GM19463 (cell line): ENCODE data around the gene PWP2.
"Not testable (repeated sequence)": the region's sequence is repeated elsewhere in the genome, so short reads cannot be mapped to it uniquely, and the experiment has no call there.

Experiments
- ATAC-seq: cut with Tn5 transposase; IDR thresholded peaks from one replicate; pipeline ENCODE4 v1.9.1; 2021; ENCODE audit warnings: mild to moderate bottlenecking, moderate library complexity; ENCODE audit not compliant: unreplicated experiment

PWP2 gene

DNA sequence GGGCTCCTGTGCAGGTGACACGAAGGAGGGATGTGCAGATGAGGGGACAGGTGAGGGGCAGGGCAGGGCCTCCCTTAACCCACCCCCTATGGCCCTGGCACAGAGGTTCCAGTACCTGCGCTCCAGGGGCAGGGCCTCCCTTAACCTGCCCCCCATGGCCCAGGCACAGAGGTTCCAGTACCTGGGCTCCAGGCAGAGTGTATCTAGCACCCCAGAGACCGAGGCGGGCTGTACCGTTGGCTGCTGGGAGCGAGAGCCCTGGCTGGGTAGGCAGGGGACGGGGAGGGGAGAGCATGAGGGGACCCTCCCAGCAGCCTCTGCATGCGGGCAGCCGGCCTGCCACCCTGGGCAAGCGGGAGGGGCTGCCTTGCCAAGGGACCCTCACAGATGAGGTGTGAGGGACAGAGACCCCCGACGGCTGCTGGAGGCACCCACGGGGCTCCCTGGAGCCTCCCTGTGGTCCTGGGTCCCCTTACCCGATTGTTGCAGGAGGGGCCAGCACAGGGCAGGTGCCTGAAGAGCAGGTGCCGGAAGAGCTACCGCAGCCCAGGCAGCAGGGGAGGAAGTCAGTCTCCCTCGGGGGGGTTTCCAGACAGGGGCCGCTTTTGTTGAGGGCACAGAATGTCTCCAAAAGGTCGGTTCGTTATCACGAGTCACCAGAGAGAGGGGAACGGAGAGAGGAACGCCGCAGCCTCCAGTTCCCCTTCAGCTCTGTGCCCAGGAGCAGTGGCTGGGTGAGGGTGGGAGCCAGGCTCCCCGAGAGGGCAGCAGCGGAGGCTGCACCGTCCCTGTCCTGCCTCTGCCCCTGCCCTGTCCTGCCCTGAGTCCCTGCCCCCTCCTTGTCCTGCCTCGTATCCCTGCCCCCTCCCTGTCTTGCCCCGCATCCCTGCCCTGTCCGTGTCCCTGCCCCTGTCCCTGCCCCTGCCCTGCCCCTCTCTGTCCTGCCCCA, 52.4 kb downstream of the PWP2 start:
- ATAC-seq = not testable (repeated sequence)

DNA sequence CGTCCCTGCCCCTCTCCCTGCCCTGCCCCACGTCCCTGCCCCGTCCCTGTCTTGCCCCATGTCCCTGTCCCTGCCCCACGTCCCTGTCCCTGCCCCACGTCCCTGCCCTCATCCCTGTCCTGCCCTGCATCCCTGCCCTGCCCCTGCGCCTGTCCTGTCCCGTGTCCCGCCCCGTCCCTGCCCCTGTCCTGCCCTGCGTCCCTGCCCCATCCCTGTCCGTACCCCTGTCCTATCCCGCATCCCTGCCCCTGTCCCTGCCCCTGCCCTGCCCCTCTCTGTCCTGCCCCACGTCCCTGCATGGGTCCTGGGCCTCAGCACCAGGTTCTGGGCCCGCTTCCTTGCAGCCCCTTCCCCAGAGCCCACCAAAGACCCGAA, 53.1 kb downstream of the PWP2 start:
- not testable (repeated sequence) for ATAC-seq

DNA sequence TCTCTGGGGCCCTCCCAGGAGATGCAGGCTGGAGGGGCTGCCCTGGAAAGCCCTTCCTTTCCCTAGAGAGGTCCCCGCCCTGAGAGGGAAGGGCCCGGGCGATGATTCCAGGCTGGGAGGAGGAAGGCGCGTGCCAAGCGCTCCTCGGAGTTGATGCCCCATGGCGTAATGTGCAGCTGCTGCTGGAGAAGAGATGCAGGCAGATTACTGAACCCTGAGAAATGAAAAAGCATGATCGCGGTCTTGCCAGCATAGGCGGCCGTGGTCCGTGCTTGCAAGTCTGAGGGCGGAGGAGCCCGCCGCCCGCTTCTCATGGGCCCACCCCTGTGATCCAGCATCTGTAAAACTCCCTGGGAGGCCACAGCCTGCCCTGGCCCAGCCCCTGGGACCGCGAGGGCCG, 53.6 kb downstream of the PWP2 start:
- ATAC-seq = not testable (repeated sequence)

DNA sequence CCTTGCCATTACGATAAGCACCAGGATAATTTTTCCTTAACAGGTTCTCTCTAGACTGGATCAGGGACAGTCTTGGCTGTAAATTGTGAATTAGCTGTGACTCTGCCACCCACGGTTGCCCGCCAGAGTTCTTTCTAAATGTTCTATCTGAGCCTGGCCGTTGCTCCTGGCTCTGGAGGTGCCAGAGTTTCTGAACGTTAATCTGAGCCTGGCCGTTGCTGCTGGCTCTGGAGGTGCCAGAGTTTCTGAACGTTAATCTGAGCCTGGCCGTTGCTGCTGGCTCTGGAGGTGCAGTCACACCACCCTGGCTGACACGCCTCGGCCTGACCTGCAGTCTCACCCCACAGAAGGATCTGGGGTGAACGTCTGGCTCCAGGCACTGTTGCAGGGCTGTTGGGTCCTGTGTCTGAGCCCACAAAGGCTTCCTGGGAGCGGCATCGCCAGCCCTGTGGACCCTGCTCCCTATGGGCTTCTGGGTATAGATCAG, 56.0 kb downstream of the PWP2 start:
- ATAC-seq = not testable (repeated sequence)

DNA sequence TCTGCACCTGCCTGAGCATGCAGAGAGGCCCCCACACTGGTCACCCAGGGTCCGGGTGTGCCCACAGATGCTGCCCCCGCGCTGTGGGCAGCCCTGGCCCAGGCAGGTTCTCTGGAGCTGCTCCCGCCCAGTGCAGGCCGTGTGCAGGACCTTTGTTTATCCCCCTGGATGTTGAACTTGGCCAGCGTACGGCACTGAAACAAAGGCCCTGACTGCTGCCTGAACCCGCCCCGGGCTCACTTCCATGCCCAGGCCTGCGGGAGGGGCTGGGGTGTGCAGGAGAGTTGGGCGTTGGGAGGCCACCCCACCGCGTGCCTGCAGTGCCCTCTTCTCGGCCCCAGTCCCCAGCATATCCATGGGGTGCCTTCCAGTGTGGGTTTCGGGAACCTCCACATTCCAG, 58.7 kb downstream of the PWP2 start:
- not testable (repeated sequence) for ATAC-seq

DNA sequence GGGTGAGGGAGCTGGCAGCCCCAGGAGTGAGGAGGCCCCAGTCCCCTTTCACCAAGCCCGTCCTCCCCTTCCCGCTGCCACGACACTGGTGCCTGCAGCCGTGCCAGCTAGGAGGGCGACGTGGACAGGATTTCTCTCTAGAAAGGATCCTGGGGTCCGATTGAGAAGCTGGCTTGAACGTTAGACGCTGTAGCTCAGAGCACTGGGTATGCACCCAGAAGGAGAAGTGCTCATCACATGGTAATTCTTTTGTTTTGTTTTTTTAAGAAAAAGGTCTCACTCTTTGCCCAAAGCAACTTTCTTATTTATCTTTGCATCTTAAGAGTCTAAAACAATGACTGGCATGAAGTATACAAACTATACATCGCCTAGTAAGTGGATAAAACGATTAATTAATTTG, 60.3 kb downstream of the PWP2 start:
- not testable (repeated sequence) for ATAC-seq

DNA sequence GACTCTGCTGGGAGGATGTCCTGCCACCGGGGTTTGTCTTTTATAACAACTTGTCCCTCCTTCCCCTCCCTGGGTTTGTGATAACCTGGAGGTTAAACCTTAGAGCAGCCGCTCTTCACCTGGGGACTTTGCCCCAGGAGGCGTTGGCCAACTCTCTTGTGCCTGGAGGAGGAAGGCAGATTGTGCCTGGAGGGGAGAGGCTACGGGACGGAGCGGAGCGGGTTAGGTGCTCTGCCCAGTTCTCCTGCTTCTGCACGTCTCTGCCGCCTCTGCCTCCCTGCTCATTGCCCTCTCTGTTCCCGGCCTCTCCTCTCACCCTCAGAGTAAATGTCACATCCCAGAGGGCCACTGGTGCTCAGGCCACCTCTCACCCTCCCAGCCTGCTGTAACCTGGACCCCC, 63.1 kb downstream of the PWP2 start:
- ATAC-seq = not testable (repeated sequence)

DNA sequence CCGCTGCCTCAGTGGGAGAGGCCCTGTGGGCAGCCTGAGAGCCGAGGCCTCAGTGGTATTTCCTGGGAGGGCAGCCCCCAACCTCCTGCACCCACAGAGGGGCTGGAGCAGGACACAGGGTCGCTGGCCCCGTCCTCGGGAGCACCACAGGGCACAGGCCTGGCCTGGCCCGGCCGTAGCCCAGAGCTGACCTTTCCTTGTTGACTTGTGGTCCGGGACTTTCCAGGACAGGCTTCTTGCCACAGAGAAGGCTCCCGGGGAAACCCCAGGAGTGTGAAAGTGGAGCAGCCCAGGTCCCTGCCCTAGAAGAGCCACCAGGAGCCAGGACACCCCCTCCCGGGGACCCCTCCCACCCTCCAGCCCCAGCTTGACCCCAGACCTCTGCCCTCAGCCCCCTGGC, 63.7 kb downstream of the PWP2 start:
- ATAC-seq = peak; percentile 38

DNA sequence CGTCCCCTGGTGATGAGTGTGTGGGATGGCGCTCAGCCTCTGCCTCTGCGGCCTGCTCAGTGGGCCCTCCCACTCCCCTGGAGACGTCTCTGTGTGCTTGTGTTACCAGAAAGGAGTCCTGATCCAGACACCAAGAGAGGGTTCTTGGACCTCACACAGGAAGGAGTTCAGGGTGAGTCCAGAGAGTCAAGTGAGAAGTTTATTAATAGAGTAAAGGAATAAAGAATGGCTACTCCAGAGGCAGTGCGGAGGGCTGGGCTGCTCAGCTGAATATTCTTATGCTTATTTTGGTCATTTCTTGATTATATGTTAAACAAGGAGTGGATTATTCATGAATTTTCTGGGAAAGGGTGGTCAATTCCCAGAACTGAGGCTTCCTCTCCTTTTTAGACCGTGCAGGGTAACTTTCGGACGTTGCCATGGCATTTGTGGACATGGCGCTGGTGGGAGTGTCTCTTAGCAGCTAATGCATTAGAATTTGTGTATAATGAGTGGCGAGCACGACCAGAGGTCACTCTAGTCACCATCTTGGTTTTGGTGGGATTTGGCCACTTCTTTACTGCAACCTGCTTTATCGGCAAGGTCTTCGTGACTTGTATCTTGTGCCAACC, 64.9 kb downstream of the PWP2 start:
- ATAC-seq = not testable (repeated sequence)

DNA sequence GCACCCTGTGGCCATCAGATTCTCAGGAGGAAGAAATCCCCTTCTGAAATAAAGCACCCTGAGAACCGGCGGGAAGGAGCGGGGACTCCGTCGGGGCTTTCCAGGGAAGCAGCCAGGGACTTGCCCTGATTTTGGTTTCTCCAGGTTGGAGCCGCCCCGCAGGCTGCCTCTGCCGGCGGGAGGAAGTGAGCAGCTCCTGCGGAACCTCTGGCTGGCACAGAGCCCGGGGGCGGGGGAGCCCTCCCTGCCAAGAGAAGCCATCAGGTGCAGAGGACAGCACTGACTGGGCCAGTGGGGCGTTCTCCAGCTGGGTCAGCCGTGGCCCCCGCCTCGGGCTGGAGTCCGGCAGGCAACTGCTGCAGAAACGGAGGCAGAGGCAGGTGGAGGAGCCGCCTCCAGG, 65.5 kb downstream of the PWP2 start:
- not testable (repeated sequence) for ATAC-seq

DNA sequence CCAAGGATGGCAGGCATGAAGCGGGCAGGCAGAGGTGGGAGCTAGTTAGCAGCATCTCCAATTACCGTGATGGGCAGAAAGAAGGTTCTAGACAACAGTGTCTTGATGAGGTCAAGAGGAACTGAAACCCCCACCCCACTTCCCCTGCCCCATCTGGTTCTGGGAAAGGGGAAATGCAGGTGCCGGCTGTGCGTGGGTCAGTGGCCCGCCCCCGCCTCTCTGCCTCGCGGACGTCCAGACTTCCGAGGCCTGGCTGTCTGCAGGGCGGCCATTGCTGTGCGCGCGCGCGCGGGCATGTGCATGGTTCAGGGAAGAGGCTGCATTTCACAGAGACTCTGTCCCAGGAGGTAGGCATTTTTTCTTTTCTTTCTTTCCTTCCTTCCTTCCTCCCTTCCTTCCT, 68.0 kb downstream of the PWP2 start:
- ATAC-seq = peak; percentile 54

DNA sequence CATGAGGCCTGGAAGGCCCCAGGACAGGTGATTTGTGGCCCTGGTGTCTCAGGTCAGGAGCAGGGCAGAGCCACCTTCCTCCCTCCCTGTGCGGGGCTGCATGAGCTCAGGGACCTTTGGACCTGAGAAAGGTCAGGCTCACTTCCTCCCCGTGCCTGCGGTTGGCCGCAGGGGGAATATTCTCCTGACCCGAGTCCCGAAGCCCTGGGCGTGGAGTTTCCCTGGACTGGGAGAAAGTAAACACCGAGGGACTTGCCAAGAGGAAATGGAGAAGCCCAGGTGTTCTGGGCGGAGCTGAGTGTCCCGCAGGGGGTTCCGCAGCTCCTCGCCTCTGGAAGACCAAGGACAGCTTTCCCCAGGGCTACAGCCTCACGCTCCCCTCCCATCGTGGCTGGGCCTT, 68.9 kb downstream of the PWP2 start:
- ATAC-seq = not testable (repeated sequence)
